Neural progenitor cell (in vitro differentiated cells): ENCODE data around the gene PITPNC1. TPM values are rescaled to one million over a fixed set of nuclear protein-coding genes. Genes with fewer than 3 reads are reported as not detected.

ENCODE experiments used
- DNase-seq: peaks from one replicate; pipeline ENCODE4 v3.0.0-alpha.2; 2016; ENCODE audit warnings: low spot score
- H2AFZ ChIP-seq: fragments of 200-600 bp; sonication (generic); replicated peaks from 2 replicates; pipeline ENCODE4 v1.6.1; 2016; ENCODE audit warnings: antibody characterized with exemption
- H3F3A ChIP-seq: fragments of 200-600 bp; sonication (generic); 2 replicates; pipeline ENCODE4 v1.6.1; 2016; ENCODE audit warnings: antibody characterized with exemption, low read depth
- H3K27ac ChIP-seq: fragments of 200-600 bp; sonication (generic); 2 replicates; pipeline ENCODE4 v1.5.1; 2016; ENCODE audit warnings: mild to moderate bottlenecking
- H3K27me3 ChIP-seq: fragments of 200-600 bp; sonication (generic); 2 replicates; pipeline ENCODE4 v1.6.1; 2016; ENCODE audit warnings: mild to moderate bottlenecking, moderate library complexity
- H3K36me3 ChIP-seq: fragments of 200-600 bp; sonication (generic); 2 replicates; pipeline ENCODE4 v1.5.1; 2016
- H3K4me1 ChIP-seq: fragments of 200-600 bp; sonication (generic); 2 replicates; pipeline ENCODE4 v1.6.1; 2016; ENCODE audit warnings: mixed run types
- H3K4me2 ChIP-seq: fragments of 200-600 bp; sonication (generic); 2 replicates; pipeline ENCODE4 v1.6.1; 2016
- H3K4me3 ChIP-seq: fragments of 200-600 bp; sonication (generic); 2 replicates; pipeline ENCODE4 v1.5.1; 2016
- H3K79me2 ChIP-seq: fragments of 200-600 bp; sonication (generic); 2 replicates; pipeline ENCODE4 v1.6.1; 2016; ENCODE audit warnings: low read depth
- H3K9ac ChIP-seq: fragments of 200-600 bp; sonication (generic); 2 replicates; pipeline ENCODE4 v1.6.1; 2016
- H3K9me3 ChIP-seq: fragments of 200-600 bp; sonication (generic); 2 replicates; pipeline ENCODE4 v1.5.1; 2016; ENCODE audit warnings: low read depth
- H4K20me1 ChIP-seq: fragments of 200-600 bp; sonication (generic); 2 replicates; pipeline ENCODE4 v1.6.1; 2016; ENCODE audit warnings: low read depth
- H3K27ac Mint-ChIP-seq: 3 replicates; pipeline ENCODE4 v1.8.0; 2021; ENCODE audit warnings: mixed read lengths
- H3K27me3 Mint-ChIP-seq: 2 replicates; pipeline ENCODE4 v1.8.0; 2022; ENCODE audit warnings: low read depth, mild to moderate bottlenecking, inconsistent platforms, moderate library complexity, mixed read lengths; ENCODE audit not compliant: insufficient read depth
- H3K36me3 Mint-ChIP-seq: 3 replicates; pipeline ENCODE4 v1.8.0; 2021; ENCODE audit warnings: mixed read lengths
- H3K4me1 Mint-ChIP-seq: 3 replicates; pipeline ENCODE4 v1.8.0; 2021; ENCODE audit warnings: mixed read lengths
- H3K4me3 Mint-ChIP-seq: 3 replicates; pipeline ENCODE4 v1.8.0; 2021; ENCODE audit warnings: mild to moderate bottlenecking, moderate library complexity, mixed read lengths
- H3K9me3 Mint-ChIP-seq: 3 replicates; pipeline ENCODE4 v1.8.0; 2020; ENCODE audit warnings: mixed read lengths
- CTCF ChIP-seq: fragments of 200-600 bp; sonication (generic); IDR thresholded peaks from 2 replicates; pipeline ENCODE4 v1.5.1; 2017; ENCODE audit warnings: antibody characterized with exemption, mild to moderate bottlenecking
- EZH2 ChIP-seq: fragments of 200-600 bp; sonication (generic); IDR thresholded peaks from 2 replicates; pipeline ENCODE4 v1.6.1; 2017; ENCODE audit warnings: antibody characterized with exemption, mild to moderate bottlenecking, moderate library complexity
- EZH2phosphoT487 ChIP-seq: fragments of 200-600 bp; sonication (generic); IDR thresholded peaks from 2 replicates; pipeline ENCODE4 v1.6.1; 2017; ENCODE audit warnings: antibody characterized with exemption
- total RNA-seq: library from RNA; depleted of rRNA; stranded (reverse); fragments of >200 nt; gene quantifications from 2 replicates; pipeline ENCODE4 v1.2.3, GENCODE V29; 2015; ENCODE audit warnings: low replicate concordance

Gene PITPNC1
- total RNA-seq, 1 donor from 2014 or later = 8.1 TPM

DNA sequence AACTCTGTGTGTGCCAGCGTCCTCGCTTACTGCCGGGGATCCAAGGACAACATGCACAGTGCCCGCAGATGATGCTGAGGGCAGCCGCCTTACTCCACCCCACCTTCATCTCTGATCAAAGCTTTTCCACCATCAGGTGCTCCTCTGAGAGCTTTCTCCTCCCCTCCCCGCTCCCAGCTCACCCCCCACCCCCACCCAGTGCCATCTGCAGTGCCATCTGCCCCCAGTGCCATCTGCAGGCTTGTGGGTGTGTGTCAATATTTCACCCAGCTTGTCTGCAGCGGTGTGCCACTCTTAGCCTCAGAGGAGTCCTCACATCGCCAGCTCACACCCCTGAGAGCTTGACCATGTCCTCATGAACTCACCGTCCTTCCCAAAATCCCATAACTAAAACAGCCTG, 242.5 kb downstream of the PITPNC1 start:
- no peaks in the 10 kb centered on the region for H3K9me3 Mint-ChIP-seq
- no peaks in the 10 kb centered on the region for H3K79me2 ChIP-seq

GRCh38 chr17:67620088-67620487, 243.0 kb downstream of the PITPNC1 start:
- H3K27me3 Mint-ChIP-seq = peaks cover 2% of the 10 kb centered on the region
- H3K36me3 Mint-ChIP-seq = peaks cover 1% of the 10 kb centered on the region
- H3K27me3 ChIP-seq = no peaks in the 10 kb centered on the region
- H3K4me2 ChIP-seq = no peak overlapping the region
- no peak overlapping the region for H2AFZ ChIP-seq
- H3K9ac ChIP-seq = no peak overlapping the region
- H4K20me1 ChIP-seq = no peaks in the 10 kb centered on the region
- no peaks in the 10 kb centered on the region for H3F3A ChIP-seq
- TF ChIP-seq EZH2 (no peak), CTCF (no peak), EZH2phosphoT487 (no peak)
- DNase-seq = no peak
- H3K9me3 ChIP-seq = no peaks in the 10 kb centered on the region
- H3K79me2 ChIP-seq = no peaks in the 10 kb centered on the region
- no peaks in the 10 kb centered on the region for H3K9me3 Mint-ChIP-seq
- H3K4me3 Mint-ChIP-seq = no peak overlapping the region
- H3K4me1 ChIP-seq = no peaks in the 10 kb centered on the region
- peaks cover 11% of the 10 kb centered on the region for H3K4me1 Mint-ChIP-seq
- H3K4me3 ChIP-seq = no peak overlapping the region
- H3K27ac Mint-ChIP-seq = no peak overlapping the region
- no peaks in the 10 kb centered on the region for H3K36me3 ChIP-seq
- H3K27ac ChIP-seq = no peak overlapping the region

More for the DNA sequence above, 242.5 kb downstream of the PITPNC1 start:
- H3K4me3 ChIP-seq = no peak overlapping the region
- DNase-seq = no peak
- TF ChIP-seq EZH2 (no peak), CTCF (no peak), EZH2phosphoT487 (no peak)
- no peaks in the 10 kb centered on the region for H3K4me1 ChIP-seq
- no peak overlapping the region for H3K4me3 Mint-ChIP-seq
- H3K27me3 ChIP-seq = no peaks in the 10 kb centered on the region
- peaks cover 2% of the 10 kb centered on the region for H3K27me3 Mint-ChIP-seq
- H3K27ac Mint-ChIP-seq = no peak overlapping the region
- no peaks in the 10 kb centered on the region for H3K9me3 ChIP-seq
- no peak overlapping the region for H3K4me2 ChIP-seq
- no peaks in the 10 kb centered on the region for H3F3A ChIP-seq
- no peak overlapping the region for H3K27ac ChIP-seq
- H3K36me3 ChIP-seq = no peaks in the 10 kb centered on the region
- no peaks in the 10 kb centered on the region for H4K20me1 ChIP-seq
- H3K36me3 Mint-ChIP-seq = peaks cover 1% of the 10 kb centered on the region
- no peak overlapping the region for H3K9ac ChIP-seq
- H3K4me1 Mint-ChIP-seq = peaks cover 8% of the 10 kb centered on the region
- H2AFZ ChIP-seq = no peak overlapping the region

GRCh38 chr17:67620636-67621035, 243.6 kb downstream of the PITPNC1 start:
- H3K4me2 ChIP-seq = no peak overlapping the region
- Mint-ChIP-seq H3K4me3 (no peak overlapping the region), H3K4me1 (peaks cover 15% of the 10 kb centered on the region), H3K36me3 (peaks cover 1% of the 10 kb centered on the region), H3K27ac (peak overlapping the region; percentile 55), H3K9me3 (no peaks in the 10 kb centered on the region), H3K27me3 (peaks cover 2% of the 10 kb centered on the region)
- H4K20me1 ChIP-seq = no peaks in the 10 kb centered on the region
- no peaks in the 10 kb centered on the region for H3K4me1 ChIP-seq
- no peak for DNase-seq
- H3K27me3 ChIP-seq = no peaks in the 10 kb centered on the region
- no peak overlapping the region for H3K27ac ChIP-seq
- no peak for TF ChIP-seq CTCF
- no peak for TF ChIP-seq EZH2
- no peak for TF ChIP-seq EZH2phosphoT487
- no peaks in the 10 kb centered on the region for H3K36me3 ChIP-seq
- H3K9ac ChIP-seq = no peak overlapping the region
- H3F3A ChIP-seq = no peaks in the 10 kb centered on the region
- no peak overlapping the region for H2AFZ ChIP-seq
- no peak overlapping the region for H3K4me3 ChIP-seq
- H3K9me3 ChIP-seq = no peaks in the 10 kb centered on the region
- no peaks in the 10 kb centered on the region for H3K79me2 ChIP-seq
